ENCODE results near the gene FGD2.

FGD2 gene, protein sequence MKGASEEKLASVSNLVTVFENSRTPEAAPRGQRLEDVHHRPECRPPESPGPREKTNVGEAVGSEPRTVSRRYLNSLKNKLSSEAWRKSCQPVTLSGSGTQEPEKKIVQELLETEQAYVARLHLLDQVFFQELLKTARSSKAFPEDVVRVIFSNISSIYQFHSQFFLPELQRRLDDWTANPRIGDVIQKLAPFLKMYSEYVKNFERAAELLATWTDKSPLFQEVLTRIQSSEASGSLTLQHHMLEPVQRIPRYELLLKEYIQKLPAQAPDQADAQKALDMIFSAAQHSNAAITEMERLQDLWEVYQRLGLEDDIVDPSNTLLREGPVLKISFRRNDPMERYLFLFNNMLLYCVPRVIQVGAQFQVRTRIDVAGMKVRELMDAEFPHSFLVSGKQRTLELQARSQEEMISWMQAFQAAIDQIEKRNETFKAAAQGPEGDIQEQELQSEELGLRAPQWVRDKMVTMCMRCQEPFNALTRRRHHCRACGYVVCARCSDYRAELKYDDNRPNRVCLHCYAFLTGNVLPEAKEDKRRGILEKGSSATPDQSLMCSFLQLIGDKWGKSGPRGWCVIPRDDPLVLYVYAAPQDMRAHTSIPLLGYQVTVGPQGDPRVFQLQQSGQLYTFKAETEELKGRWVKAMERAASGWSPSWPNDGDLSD

DNA sequence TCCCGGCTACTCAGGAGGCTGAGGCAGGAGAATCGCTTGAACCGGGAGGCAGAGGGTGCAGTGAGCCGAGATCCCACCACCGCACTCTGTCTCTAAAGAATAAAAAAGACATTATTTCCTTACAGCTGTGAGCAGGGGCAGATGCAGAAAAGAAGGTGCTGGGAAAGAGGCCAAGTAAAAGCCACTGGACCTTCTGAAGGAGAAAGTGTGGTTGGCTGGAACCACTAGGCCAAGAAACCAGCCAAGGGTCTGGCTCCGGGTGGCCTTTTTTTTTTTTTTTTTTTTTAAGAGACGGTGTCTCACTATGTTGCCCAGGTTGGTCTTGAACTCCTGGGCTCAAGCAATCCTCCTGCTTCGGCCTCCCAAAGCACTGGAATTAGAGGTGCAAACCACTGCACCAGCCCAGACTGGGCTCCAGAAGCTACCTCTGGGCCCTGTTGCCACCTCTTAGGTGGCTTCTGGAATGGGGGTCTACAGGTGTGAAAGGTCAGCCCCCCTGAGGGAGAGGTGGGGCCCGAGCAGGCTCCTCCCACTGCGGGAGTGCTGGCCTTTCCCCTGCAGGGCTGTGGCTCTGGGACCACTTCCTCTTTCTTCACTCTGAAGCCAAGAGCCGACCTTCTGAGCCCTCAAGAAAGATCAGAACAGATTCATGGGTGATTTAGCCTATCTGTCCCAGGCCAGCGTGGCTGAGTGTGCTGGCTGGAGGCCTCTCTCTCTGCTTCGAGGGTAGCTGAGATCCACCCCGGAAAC, at the start of gene FGD2:
FGD2 (plus strand) TSS at position 595 of the 750 bp plus-strand sequence. CDS start 163 bp downstream, outside the sequence.
- H3K36me3 Mint-ChIP-seq, result no peaks in the 10 kb centered on the region
- no peak within 1 kb of the TSS for H3K27ac Mint-ChIP-seq
- peaks cover 31% of the 10 kb centered on the region for H3K27me3 Mint-ChIP-seq
- CTCF ChIA-PET, result interaction anchor here (0.6 kb wide), 1 partner anchor 17 kb away, joined by 5 read pairs; no protein-coding TSS in a partner anchor
- no peak for DNase-seq
- peaks cover 27% of the 10 kb centered on the region for H3K4me1 Mint-ChIP-seq
- H3K9me3 Mint-ChIP-seq, result no peaks in the 10 kb centered on the region
- H3K4me3 Mint-ChIP-seq, result peak within 1 kb of the TSS; percentile 9

- H3K4me1 Mint-ChIP-seq, result peaks cover 47% of the 10 kb centered on the region
- peak overlapping the region; percentile 32 for H3K4me3 Mint-ChIP-seq
- H3K36me3 Mint-ChIP-seq, result no peaks in the 10 kb centered on the region
- no peak overlapping the region for H3K27ac Mint-ChIP-seq
- no peak for DNase-seq
- H3K9me3 Mint-ChIP-seq, result no peaks in the 10 kb centered on the region
- CTCF ChIA-PET, result interaction anchor here (0.7 to 1.1 kb wide), 3 partner anchors 9 to 42 kb away, joined by 3 to 5 read pairs (median 3); no protein-coding TSS in a partner anchor
- peaks cover 26% of the 10 kb centered on the region for H3K27me3 Mint-ChIP-seq
Measured at GRCh38 chr6:36955671-36956445, 49.6 kb upstream of the FGD2 start.

GRCh38 chr6:36956446-36956820, 49.0 kb upstream of the FGD2 start:
- no peak overlapping the region for H3K4me3 Mint-ChIP-seq
- H3K27me3 Mint-ChIP-seq, result peaks cover 27% of the 10 kb centered on the region
- H3K27ac Mint-ChIP-seq, result no peak overlapping the region
- H3K9me3 Mint-ChIP-seq, result no peaks in the 10 kb centered on the region
- peaks cover 53% of the 10 kb centered on the region for H3K4me1 Mint-ChIP-seq
- CTCF ChIA-PET, result interaction anchor here (0.7 kb wide), 1 partner anchor 23 kb away, joined by 3 read pairs; no protein-coding TSS in a partner anchor
- no peaks in the 10 kb centered on the region for H3K36me3 Mint-ChIP-seq
- DNase-seq, result no peak

DNA sequence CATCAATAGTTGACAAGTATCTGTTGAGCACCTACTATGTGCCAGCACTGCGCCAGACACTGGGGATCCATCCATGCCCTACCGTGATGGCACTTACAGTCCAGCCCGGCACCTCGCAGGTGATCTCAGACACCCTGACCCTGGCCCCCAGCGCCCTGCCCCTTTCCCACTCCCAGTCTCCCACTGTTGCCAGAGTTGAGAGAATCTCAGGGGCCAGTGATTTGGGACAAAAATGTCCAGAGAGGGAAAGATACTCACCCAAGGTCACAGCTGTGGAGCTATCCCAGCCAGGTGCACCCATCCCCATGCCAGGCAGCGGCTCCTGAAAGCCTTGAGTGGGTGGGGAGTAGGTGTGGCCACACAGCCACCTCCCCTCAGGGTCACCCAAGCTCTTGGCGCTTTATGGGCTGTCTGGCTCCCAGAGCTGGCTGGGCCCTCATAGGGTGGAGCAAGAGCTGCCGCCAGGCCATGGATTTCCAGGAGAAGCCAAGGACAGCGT, 47.6 kb upstream of the FGD2 start:
- Mint-ChIP-seq H3K36me3 (no peaks in the 10 kb centered on the region), H3K9me3 (no peaks in the 10 kb centered on the region), H3K4me1 (peaks cover 64% of the 10 kb centered on the region), H3K27me3 (peaks cover 35% of the 10 kb centered on the region), H3K4me3 (no peak overlapping the region), H3K27ac (no peak overlapping the region)
- CTCF ChIA-PET, result no interaction called here
- peak; percentile 14 for DNase-seq

- Mint-ChIP-seq H3K27ac (no peak overlapping the region), H3K4me3 (no peak overlapping the region), H3K9me3 (no peaks in the 10 kb centered on the region), H3K36me3 (no peaks in the 10 kb centered on the region), H3K4me1 (peaks cover 67% of the 10 kb centered on the region), H3K27me3 (peaks cover 35% of the 10 kb centered on the region)
- DNase-seq, result peak; percentile 17
- CTCF ChIA-PET, result interaction anchor here (1.3 kb wide), 1 partner anchor 45 kb away, joined by 3 read pairs; no protein-coding TSS in a partner anchor
Measured at GRCh38 chr6:36958775-36959554, 46.5 kb upstream of the FGD2 start.

DNA sequence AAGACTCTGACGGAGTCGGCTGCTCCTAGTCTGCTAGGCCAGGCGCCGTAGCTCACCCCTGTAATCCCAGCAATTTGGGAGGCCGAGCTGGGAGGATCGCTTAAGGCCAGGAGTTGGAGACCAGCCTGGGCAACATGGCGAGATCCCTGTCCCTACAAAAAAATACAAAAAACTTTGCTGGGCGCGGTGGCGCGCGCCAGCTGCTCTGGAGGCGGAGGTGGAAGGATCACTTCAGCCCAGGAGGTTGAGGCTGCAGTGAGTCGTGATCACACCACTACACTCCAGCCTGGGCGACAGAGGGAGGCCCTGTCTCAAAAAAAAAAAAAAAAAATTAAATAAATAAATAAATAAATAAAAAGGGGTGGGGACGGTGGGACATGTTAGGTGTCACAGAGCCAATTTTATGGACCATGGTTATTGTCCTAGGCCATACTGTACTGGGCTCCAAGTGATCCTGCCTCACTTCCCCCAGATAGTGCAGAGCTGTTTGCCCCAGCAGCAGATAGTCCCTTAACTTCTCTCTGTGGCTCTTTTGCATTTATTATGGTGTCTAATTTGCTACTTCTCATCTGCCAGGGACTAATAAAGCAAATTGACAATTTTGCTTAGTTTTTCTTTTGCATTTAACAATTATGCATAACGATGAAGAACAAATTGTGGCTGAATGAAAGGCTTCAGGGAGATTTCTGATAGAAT, 45.8 kb upstream of the FGD2 start:
- DNase-seq, result peak; percentile 10
- Mint-ChIP-seq H3K4me3 (no peak overlapping the region), H3K27ac (no peak overlapping the region), H3K9me3 (no peaks in the 10 kb centered on the region), H3K4me1 (peaks cover 67% of the 10 kb centered on the region), H3K27me3 (peaks cover 35% of the 10 kb centered on the region), H3K36me3 (no peaks in the 10 kb centered on the region)
- CTCF ChIA-PET, result interaction anchor here (1.3 kb wide), 1 partner anchor 46 kb away, joined by 3 read pairs; no protein-coding TSS in a partner anchor

GRCh38 chr6:36961441-36962435, 43.7 kb upstream of the FGD2 start:
- Mint-ChIP-seq H3K4me3 (no peak overlapping the region), H3K9me3 (no peaks in the 10 kb centered on the region), H3K27me3 (peaks cover 26% of the 10 kb centered on the region), H3K27ac (no peak overlapping the region), H3K36me3 (peaks cover 8% of the 10 kb centered on the region), H3K4me1 (peaks cover 58% of the 10 kb centered on the region)
- CTCF ChIA-PET, result no interaction called here
- DNase-seq, result no peak

DNA sequence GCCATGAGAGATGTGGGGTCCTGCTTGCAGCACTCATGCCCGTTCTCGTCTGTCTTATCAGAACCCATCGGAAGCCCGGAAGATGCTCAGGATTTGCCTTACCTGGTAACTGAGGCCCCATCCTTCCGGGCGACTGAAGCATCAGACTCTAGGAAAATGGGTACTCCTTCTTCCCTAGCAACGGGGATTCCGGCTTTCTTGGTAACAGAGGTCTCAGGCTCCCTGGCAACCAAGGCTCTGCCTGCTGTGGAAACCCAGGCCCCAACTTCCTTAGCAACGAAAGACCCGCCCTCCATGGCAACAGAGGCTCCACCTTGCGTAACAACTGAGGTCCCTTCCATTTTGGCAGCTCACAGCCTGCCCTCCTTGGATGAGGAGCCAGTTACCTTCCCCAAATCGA, 42.6 kb upstream of the FGD2 start:
- Mint-ChIP-seq H3K4me3 (no peak overlapping the region), H3K4me1 (peaks cover 57% of the 10 kb centered on the region), H3K27me3 (peaks cover 18% of the 10 kb centered on the region), H3K36me3 (peaks cover 15% of the 10 kb centered on the region), H3K27ac (peak overlapping the region; percentile 78), H3K9me3 (no peaks in the 10 kb centered on the region)
- CTCF ChIA-PET, result interaction anchor here (0.7 to 1.5 kb wide), 3 partner anchors 15 to 196 kb away, joined by 3 to 5 read pairs (median 4); partner anchors contain the start of gene C6orf89
- peak; percentile 89 for DNase-seq

DNA sequence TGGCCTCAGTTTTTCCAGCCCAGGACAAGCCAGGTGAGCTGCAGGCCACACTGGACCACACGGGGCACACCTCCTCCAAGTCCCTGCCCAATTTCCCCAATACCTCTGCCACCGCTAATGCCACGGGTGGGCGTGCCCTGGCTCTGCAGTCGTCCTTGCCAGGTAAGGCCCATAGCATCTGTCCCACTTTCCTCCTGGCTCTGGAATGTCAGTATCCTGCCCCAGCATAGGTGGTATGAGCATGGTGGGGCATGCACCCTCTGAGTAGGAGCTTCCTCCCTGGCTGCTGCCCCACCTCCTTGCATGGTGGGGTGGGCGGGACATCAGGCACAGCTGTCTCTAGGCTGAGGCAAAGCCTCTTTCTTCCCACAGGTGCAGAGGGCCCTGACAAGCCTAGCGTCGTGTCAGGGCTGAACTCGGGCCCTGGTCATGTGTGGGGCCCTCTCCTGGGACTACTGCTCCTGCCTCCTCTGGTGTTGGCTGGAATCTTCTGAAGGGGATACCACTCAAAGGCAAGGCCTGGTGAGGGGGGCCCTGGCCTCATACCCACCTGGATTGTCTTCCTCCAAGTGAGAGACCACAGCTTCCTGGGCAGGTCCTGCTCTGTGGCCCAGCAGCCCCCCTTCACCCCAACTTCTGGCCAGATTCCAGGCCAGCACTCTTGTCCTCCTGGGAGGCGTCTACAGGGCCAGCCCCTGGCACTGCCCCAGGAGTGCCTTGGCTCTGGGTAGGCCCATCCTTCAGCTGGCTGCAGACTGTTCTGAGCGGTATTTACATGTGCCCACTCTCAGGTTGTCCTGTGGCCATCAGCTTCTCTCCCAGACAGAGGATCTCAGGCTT, 41.8 kb upstream of the FGD2 start:
- no peak overlapping the region for H3K4me3 Mint-ChIP-seq
- H3K36me3 Mint-ChIP-seq, result peaks cover 23% of the 10 kb centered on the region
- H3K27ac Mint-ChIP-seq, result peak overlapping the region; percentile 78
- CTCF ChIA-PET, result interaction anchor here (0.7 to 1.5 kb wide), 3 partner anchors 16 to 197 kb away, joined by 3 to 5 read pairs (median 4); partner anchors contain the start of gene C6orf89
- no peaks in the 10 kb centered on the region for H3K9me3 Mint-ChIP-seq
- DNase-seq, result peak; percentile 65
- H3K27me3 Mint-ChIP-seq, result peaks cover 13% of the 10 kb centered on the region
- peaks cover 57% of the 10 kb centered on the region for H3K4me1 Mint-ChIP-seq

DNA sequence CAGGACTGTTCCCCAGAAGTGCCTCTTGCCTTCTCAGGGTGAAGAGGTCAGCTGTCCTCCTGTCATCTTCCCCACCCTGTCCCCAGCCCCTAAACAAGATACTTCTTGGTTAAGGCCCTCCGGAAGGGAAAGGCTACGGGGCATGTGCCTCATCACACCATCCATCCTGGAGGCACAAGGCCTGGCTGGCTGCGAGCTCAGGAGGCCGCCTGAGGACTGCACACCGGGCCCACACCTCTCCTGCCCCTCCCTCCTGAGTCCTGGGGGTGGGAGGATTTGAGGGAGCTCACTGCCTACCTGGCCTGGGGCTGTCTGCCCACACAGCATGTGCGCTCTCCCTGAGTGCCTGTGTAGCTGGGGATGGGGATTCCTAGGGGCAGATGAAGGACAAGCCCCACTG, 41.1 kb upstream of the FGD2 start:
- H3K27me3 Mint-ChIP-seq, result peaks cover 13% of the 10 kb centered on the region
- peaks cover 57% of the 10 kb centered on the region for H3K4me1 Mint-ChIP-seq
- CTCF ChIA-PET, result interaction anchor here (1.5 kb wide), 1 partner anchor 79 kb away, joined by 5 read pairs; the partner anchor contains the start of gene C6orf89
- H3K4me3 Mint-ChIP-seq, result no peak overlapping the region
- H3K9me3 Mint-ChIP-seq, result no peaks in the 10 kb centered on the region
- H3K36me3 Mint-ChIP-seq, result peaks cover 27% of the 10 kb centered on the region
- peak overlapping the region; percentile 9 for H3K27ac Mint-ChIP-seq
- DNase-seq, result peak; percentile 18

DNA sequence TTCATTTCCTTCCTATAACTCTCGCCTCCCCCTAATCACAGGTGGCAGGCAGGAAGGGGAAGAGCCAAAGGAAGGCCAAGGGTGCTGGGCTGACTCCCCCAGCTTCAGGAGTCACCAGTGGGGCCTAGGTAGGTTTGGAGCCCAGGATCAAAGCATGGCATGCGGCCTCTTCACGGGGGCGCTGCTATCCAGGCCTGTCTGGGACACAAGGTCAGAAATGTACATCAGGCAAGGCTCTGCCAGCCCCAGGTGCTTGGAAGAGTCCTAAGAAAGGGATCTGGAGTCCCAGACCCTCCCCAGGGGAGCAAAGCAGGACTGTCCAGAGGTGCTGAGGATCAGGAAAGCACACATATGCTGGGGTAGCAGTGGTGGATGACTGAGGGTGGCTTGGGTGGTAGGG, 40.5 kb upstream of the FGD2 start:
- H3K36me3 Mint-ChIP-seq, result peaks cover 30% of the 10 kb centered on the region
- no peaks in the 10 kb centered on the region for H3K9me3 Mint-ChIP-seq
- H3K27me3 Mint-ChIP-seq, result peaks cover 13% of the 10 kb centered on the region
- H3K4me3 Mint-ChIP-seq, result no peak overlapping the region
- peak overlapping the region; percentile 9 for H3K27ac Mint-ChIP-seq
- H3K4me1 Mint-ChIP-seq, result peaks cover 56% of the 10 kb centered on the region
- peak; percentile 18 for DNase-seq
- CTCF ChIA-PET, result no interaction called here

Data from activated naive CD4-positive, alpha-beta T cell treated with anti-CD3 and anti-CD28 coated beads, Interleukin-2, amount 10 ng/mL, durations not matched to agents 7 days and 5 days (primary cell).